NCI-H146 treated with DMSO at 0.1 percent for 48 hours (cell line): ENCODE results near the gene NPAS3.

Source experiments
- DNase-seq: peaks from one replicate; lab custom pipeline; 2025; ENCODE audit not compliant: unreplicated experiment; lab: John Stamatoyannopoulos, UW

Gene NPAS3

GRCh38 chr14:33611405-33612196 is 672.9 kb downstream of the NPAS3 start:
- no peak for DNase-seq

- no peak for DNase-seq
These were observed 673.5 kb downstream of the NPAS3 start for GRCh38 chr14:33612197-33612505.

GRCh38 chr14:33617154-33617553 is 678.5 kb downstream of the NPAS3 start:
- DNase-seq = no peak

GRCh38 chr14:33618361-33619105 is 679.9 kb downstream of the NPAS3 start:
- DNase-seq = no peak

GRCh38 chr14:33622496-33622895 is 683.8 kb downstream of the NPAS3 start:
- DNase-seq = no peak

GRCh38 chr14:33629792-33630191 is 691.1 kb downstream of the NPAS3 start:
- no peak for DNase-seq

- DNase-seq = no peak
These were observed 692.3 kb downstream of the NPAS3 start for GRCh38 chr14:33631021-33631420.

- no peak for DNase-seq
These were observed 692.8 kb downstream of the NPAS3 start for GRCh38 chr14:33631441-33631840.

GRCh38 chr14:33634631-33635030 is 696.0 kb downstream of the NPAS3 start:
- no peak for DNase-seq

- DNase-seq = no peak
These were observed 698.0 kb downstream of the NPAS3 start for GRCh38 chr14:33636716-33637115.

- no peak for DNase-seq
These were observed 703.4 kb downstream of the NPAS3 start for GRCh38 chr14:33642080-33642479.

GRCh38 chr14:33642691-33643244 is 704.1 kb downstream of the NPAS3 start:
- no peak for DNase-seq

- no peak for DNase-seq
These were observed 704.9 kb downstream of the NPAS3 start for GRCh38 chr14:33643426-33644181.

GRCh38 chr14:33646692-33647260 is 708.1 kb downstream of the NPAS3 start:
- no peak for DNase-seq

GRCh38 chr14:33647385-33647786 is 708.7 kb downstream of the NPAS3 start:
- DNase-seq = no peak

GRCh38 chr14:33650430-33650829 is 711.8 kb downstream of the NPAS3 start:
- no peak for DNase-seq

- DNase-seq = no peak
These were observed 714.1 kb downstream of the NPAS3 start for GRCh38 chr14:33652566-33653307.

GRCh38 chr14:33653308-33653695 is 714.6 kb downstream of the NPAS3 start:
- no peak for DNase-seq

- DNase-seq = no peak
These were observed 716.7 kb downstream of the NPAS3 start for GRCh38 chr14:33655421-33655820.

- no peak for DNase-seq
These were observed 718.8 kb downstream of the NPAS3 start for GRCh38 chr14:33657476-33657875.

GRCh38 chr14:33660248-33660647 is 721.6 kb downstream of the NPAS3 start:
- DNase-seq = no peak
